Neural progenitor cell (in vitro differentiated cells): ENCODE data around the gene KRT1. TPM values are rescaled to one million over a fixed set of nuclear protein-coding genes. Genes with fewer than 3 reads are reported as not detected.

ENCODE experiments used
- DNase-seq: peaks from one replicate; pipeline ENCODE4 v3.0.0-alpha.2; 2016; ENCODE audit warnings: low spot score
- H2AFZ ChIP-seq: fragments of 200-600 bp; sonication (generic); replicated peaks from 2 replicates; pipeline ENCODE4 v1.6.1; 2016; ENCODE audit warnings: antibody characterized with exemption
- H3F3A ChIP-seq: fragments of 200-600 bp; sonication (generic); 2 replicates; pipeline ENCODE4 v1.6.1; 2016; ENCODE audit warnings: antibody characterized with exemption, low read depth
- H3K27ac ChIP-seq: fragments of 200-600 bp; sonication (generic); 2 replicates; pipeline ENCODE4 v1.5.1; 2016; ENCODE audit warnings: mild to moderate bottlenecking
- H3K27me3 ChIP-seq: fragments of 200-600 bp; sonication (generic); 2 replicates; pipeline ENCODE4 v1.6.1; 2016; ENCODE audit warnings: mild to moderate bottlenecking, moderate library complexity
- H3K36me3 ChIP-seq: fragments of 200-600 bp; sonication (generic); 2 replicates; pipeline ENCODE4 v1.5.1; 2016
- H3K4me1 ChIP-seq: fragments of 200-600 bp; sonication (generic); 2 replicates; pipeline ENCODE4 v1.6.1; 2016; ENCODE audit warnings: mixed run types
- H3K4me2 ChIP-seq: fragments of 200-600 bp; sonication (generic); 2 replicates; pipeline ENCODE4 v1.6.1; 2016
- H3K4me3 ChIP-seq: fragments of 200-600 bp; sonication (generic); 2 replicates; pipeline ENCODE4 v1.5.1; 2016
- H3K79me2 ChIP-seq: fragments of 200-600 bp; sonication (generic); 2 replicates; pipeline ENCODE4 v1.6.1; 2016; ENCODE audit warnings: low read depth
- H3K9ac ChIP-seq: fragments of 200-600 bp; sonication (generic); 2 replicates; pipeline ENCODE4 v1.6.1; 2016
- H3K9me3 ChIP-seq: fragments of 200-600 bp; sonication (generic); 2 replicates; pipeline ENCODE4 v1.5.1; 2016; ENCODE audit warnings: low read depth
- H4K20me1 ChIP-seq: fragments of 200-600 bp; sonication (generic); 2 replicates; pipeline ENCODE4 v1.6.1; 2016; ENCODE audit warnings: low read depth
- H3K27ac Mint-ChIP-seq: 3 replicates; pipeline ENCODE4 v1.8.0; 2021; ENCODE audit warnings: mixed read lengths
- H3K27me3 Mint-ChIP-seq: 2 replicates; pipeline ENCODE4 v1.8.0; 2022; ENCODE audit warnings: low read depth, mild to moderate bottlenecking, inconsistent platforms, moderate library complexity, mixed read lengths; ENCODE audit not compliant: insufficient read depth
- H3K36me3 Mint-ChIP-seq: 3 replicates; pipeline ENCODE4 v1.8.0; 2021; ENCODE audit warnings: mixed read lengths
- H3K4me1 Mint-ChIP-seq: 3 replicates; pipeline ENCODE4 v1.8.0; 2021; ENCODE audit warnings: mixed read lengths
- H3K4me3 Mint-ChIP-seq: 3 replicates; pipeline ENCODE4 v1.8.0; 2021; ENCODE audit warnings: mild to moderate bottlenecking, moderate library complexity, mixed read lengths
- H3K9me3 Mint-ChIP-seq: 3 replicates; pipeline ENCODE4 v1.8.0; 2020; ENCODE audit warnings: mixed read lengths
- EZH2 ChIP-seq: fragments of 200-600 bp; sonication (generic); IDR thresholded peaks from 2 replicates; pipeline ENCODE4 v1.6.1; 2017; ENCODE audit warnings: antibody characterized with exemption, mild to moderate bottlenecking, moderate library complexity
- EZH2phosphoT487 ChIP-seq: fragments of 200-600 bp; sonication (generic); IDR thresholded peaks from 2 replicates; pipeline ENCODE4 v1.6.1; 2017; ENCODE audit warnings: antibody characterized with exemption
- total RNA-seq: library from RNA; depleted of rRNA; stranded (reverse); fragments of >200 nt; gene quantifications from 2 replicates; pipeline ENCODE4 v1.2.3, GENCODE V29; 2015; ENCODE audit warnings: low replicate concordance
- TF ChIP-seq, protein P1 (sequence below): fragments of 200-600 bp; sonication (generic); IDR thresholded peaks from 2 replicates; pipeline ENCODE4 v1.5.1; 2017; ENCODE audit warnings: antibody characterized with exemption, mild to moderate bottlenecking

Gene KRT1
- total RNA-seq, 1 donor from 2014 or later = not detected

DNA sequence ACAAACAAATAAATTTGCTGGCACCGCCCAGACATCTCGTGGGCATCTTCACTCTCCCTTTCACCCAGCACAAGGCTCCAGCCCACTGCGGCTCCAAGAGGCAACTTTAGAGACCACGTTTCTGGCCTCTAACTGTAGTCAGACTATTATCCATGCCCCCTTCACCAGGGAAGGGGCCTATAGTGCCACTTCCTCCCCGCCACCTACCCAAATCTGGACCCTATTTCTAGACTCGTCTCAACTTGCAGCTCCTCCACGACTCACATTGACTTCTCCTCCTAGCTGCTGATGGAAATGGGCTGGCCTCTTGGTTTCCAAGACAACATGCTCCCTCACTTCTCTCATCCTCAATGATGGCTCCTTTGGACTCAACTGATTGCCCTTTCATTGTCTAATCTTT, 12.3 kb downstream of the KRT1 start:
- Mint-ChIP-seq H3K9me3 (no peaks in the 10 kb centered on the region), H3K4me3 (no peak overlapping the region), H3K36me3 (no peaks in the 10 kb centered on the region), H3K4me1 (no peaks in the 10 kb centered on the region), H3K27ac (no peak overlapping the region), H3K27me3 (peaks cover 2% of the 10 kb centered on the region)
- Histone ChIP-seq H3F3A (no peaks in the 10 kb centered on the region), H3K4me1 (no peaks in the 10 kb centered on the region), H2AFZ (no peak overlapping the region), H3K4me3 (no peak overlapping the region), H3K9ac (no peak overlapping the region), H3K36me3 (no peaks in the 10 kb centered on the region), H3K27me3 (no peaks in the 10 kb centered on the region), H3K27ac (no peak overlapping the region), H3K4me2 (no peak overlapping the region), H3K9me3 (no peaks in the 10 kb centered on the region), H3K79me2 (no peaks in the 10 kb centered on the region), H4K20me1 (no peaks in the 10 kb centered on the region)
- no peak for TF ChIP-seq EZH2phosphoT487
- TF ChIP-seq, protein P1, sequence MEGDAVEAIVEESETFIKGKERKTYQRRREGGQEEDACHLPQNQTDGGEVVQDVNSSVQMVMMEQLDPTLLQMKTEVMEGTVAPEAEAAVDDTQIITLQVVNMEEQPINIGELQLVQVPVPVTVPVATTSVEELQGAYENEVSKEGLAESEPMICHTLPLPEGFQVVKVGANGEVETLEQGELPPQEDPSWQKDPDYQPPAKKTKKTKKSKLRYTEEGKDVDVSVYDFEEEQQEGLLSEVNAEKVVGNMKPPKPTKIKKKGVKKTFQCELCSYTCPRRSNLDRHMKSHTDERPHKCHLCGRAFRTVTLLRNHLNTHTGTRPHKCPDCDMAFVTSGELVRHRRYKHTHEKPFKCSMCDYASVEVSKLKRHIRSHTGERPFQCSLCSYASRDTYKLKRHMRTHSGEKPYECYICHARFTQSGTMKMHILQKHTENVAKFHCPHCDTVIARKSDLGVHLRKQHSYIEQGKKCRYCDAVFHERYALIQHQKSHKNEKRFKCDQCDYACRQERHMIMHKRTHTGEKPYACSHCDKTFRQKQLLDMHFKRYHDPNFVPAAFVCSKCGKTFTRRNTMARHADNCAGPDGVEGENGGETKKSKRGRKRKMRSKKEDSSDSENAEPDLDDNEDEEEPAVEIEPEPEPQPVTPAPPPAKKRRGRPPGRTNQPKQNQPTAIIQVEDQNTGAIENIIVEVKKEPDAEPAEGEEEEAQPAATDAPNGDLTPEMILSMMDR = no peak
- TF ChIP-seq EZH2 = no peak
- no peak for DNase-seq

DNA sequence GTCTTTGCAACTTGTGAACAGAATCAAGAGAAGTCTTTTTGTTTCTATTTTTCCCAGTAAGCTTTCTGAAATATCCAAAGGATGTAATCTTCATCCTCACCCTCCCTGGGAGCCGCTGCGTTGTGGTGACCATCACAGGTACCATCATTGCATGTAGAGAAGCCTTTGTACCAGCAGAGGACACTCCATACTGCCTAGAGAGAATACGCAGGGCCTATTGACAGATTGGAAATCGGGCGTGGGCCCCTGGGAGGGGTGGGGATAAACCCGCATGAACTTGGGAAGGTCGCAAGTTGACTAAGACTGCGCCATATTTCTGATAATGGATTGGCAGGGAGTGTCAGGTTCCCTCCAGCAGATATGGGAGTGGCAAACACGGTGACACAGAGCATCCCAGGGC, 12.7 kb downstream of the KRT1 start:
- Histone ChIP-seq H3K4me3 (no peak overlapping the region), H3K4me2 (no peak overlapping the region), H3K36me3 (no peaks in the 10 kb centered on the region), H2AFZ (no peak overlapping the region), H3K9me3 (no peaks in the 10 kb centered on the region), H3K79me2 (no peaks in the 10 kb centered on the region), H3K9ac (no peak overlapping the region), H3K27ac (no peak overlapping the region), H3F3A (no peaks in the 10 kb centered on the region), H3K4me1 (no peaks in the 10 kb centered on the region), H3K27me3 (no peaks in the 10 kb centered on the region), H4K20me1 (no peaks in the 10 kb centered on the region)
- Mint-ChIP-seq H3K9me3 (no peaks in the 10 kb centered on the region), H3K27me3 (peaks cover 2% of the 10 kb centered on the region), H3K4me1 (peaks cover under 1% of the 10 kb centered on the region), H3K27ac (no peak overlapping the region), H3K36me3 (no peaks in the 10 kb centered on the region), H3K4me3 (no peak overlapping the region)
- DNase-seq = peak; percentile 40
- TF ChIP-seq, protein P1 = peak; percentile 50
- TF ChIP-seq EZH2 = no peak

DNA sequence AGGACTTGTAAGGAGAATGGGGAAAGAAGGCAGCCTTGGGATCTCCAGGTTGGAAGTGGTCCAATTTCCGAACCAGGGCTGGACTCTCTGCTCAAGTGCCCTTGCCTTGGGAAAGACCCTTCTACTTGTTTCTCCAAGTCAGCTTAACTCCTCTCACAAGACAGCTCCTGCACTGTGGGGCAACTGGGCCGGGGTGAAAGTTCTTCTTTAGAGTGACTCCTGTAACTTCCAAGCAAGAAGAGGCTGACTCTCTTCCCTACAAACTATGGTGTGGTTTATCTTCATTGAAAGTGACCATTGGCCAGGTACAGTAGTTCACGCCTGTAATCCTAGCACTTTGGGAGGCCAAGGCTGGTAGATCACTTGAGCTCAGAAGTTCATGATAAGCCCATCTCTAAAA, 13.7 kb downstream of the KRT1 start:
- Mint-ChIP-seq H3K4me3 (no peak overlapping the region), H3K27ac (no peak overlapping the region), H3K4me1 (peaks cover 4% of the 10 kb centered on the region), H3K36me3 (no peaks in the 10 kb centered on the region), H3K9me3 (no peaks in the 10 kb centered on the region), H3K27me3 (peaks cover 2% of the 10 kb centered on the region)
- no peak overlapping the region for H3K27ac ChIP-seq
- no peak for DNase-seq
- no peak overlapping the region for H2AFZ ChIP-seq
- H3K4me3 ChIP-seq = no peak overlapping the region
- no peaks in the 10 kb centered on the region for H3K4me1 ChIP-seq
- H3K9me3 ChIP-seq = no peaks in the 10 kb centered on the region
- H3K36me3 ChIP-seq = no peaks in the 10 kb centered on the region
- no peak overlapping the region for H3K4me2 ChIP-seq
- H3K9ac ChIP-seq = no peak overlapping the region
- no peaks in the 10 kb centered on the region for H3K79me2 ChIP-seq
- TF ChIP-seq EZH2 (no peak), EZH2phosphoT487 (no peak)
- TF ChIP-seq, protein P1 = no peak
- no peaks in the 10 kb centered on the region for H3F3A ChIP-seq
- H3K27me3 ChIP-seq = no peaks in the 10 kb centered on the region
- no peaks in the 10 kb centered on the region for H4K20me1 ChIP-seq

DNA sequence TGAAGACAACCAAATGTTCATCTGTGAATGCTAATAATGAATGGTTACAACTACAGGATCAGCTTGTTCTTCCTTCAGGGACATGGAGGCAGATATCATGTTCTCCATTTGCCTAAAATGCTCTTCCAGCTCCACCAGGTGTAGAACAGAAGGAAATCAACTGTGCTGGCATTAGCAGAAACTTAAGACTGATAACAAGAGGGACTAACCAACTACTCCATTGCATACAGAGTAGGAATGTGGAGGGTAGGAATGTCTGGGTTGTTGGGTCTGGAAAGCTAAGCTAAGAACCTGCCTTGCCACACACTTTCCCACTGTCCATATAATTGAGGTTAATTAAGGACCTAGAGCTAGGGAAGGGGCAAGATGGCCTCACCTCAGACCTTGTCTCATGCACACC, 16.8 kb downstream of the KRT1 start:
- Histone ChIP-seq H3K9ac (no peak overlapping the region), H3K36me3 (no peaks in the 10 kb centered on the region), H3K9me3 (no peaks in the 10 kb centered on the region), H4K20me1 (no peaks in the 10 kb centered on the region), H3K79me2 (no peaks in the 10 kb centered on the region), H3K4me1 (no peaks in the 10 kb centered on the region), H3K27ac (no peak overlapping the region), H3F3A (no peaks in the 10 kb centered on the region), H3K4me3 (no peak overlapping the region), H3K4me2 (no peak overlapping the region), H2AFZ (no peak overlapping the region), H3K27me3 (no peaks in the 10 kb centered on the region)
- Mint-ChIP-seq H3K36me3 (no peaks in the 10 kb centered on the region), H3K4me3 (no peak overlapping the region), H3K27me3 (peaks cover 3% of the 10 kb centered on the region), H3K27ac (no peak overlapping the region), H3K9me3 (no peaks in the 10 kb centered on the region), H3K4me1 (peaks cover 4% of the 10 kb centered on the region)
- no peak for DNase-seq
- TF ChIP-seq, protein P1 = no peak
- no peak for TF ChIP-seq EZH2
- TF ChIP-seq EZH2phosphoT487 = no peak
